CD4-positive, alpha-beta T cell treated with Interleukin-12 subunit alpha and Interleukin-12 subunit beta, for 1 hour (primary cell): ENCODE data around the gene ETHE1.
A peak's percentile ranks its signal among the peaks of the same experiment; 100 is the strongest.
"Not testable (repeated sequence)": the region's sequence is repeated elsewhere in the genome, so short reads cannot be mapped to it uniquely, and the experiment has no call there.

Source experiments
- DNase-seq: peaks from one replicate; pipeline ENCODE4 v3.0.0-alpha.2; 2020

ETHE1 gene

GRCh38 chr19:43551399-43552197 is 24.6 kb upstream of the ETHE1 start:
- no peak for DNase-seq

GRCh38 chr19:43548706-43549105 is 21.7 kb upstream of the ETHE1 start:
- DNase-seq, result no peak

- DNase-seq, result not testable (repeated sequence)
Observed at GRCh38 chr19:43547926-43548325, 20.9 kb upstream of the ETHE1 start.

DNA sequence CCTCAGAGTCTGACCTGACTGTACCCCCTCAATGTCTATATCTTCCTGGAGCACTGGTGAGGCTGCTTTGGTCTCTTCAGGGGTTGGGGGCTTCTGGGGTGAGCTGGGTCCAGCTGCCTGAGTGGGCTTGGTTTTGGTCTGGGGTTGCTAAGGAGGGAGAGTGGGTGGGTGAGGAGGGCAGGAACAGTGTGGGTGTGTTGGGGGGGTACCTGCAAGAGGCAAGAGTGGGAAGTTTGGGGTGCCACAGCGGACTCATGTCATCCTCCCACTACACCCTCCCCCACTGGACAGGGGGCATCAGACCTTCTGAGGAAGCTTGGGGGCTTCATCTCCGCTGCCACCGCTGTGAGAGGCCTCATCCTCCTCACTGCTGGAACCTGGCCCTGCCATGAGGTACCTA is 19.6 kb upstream of the ETHE1 start:
- no peak for DNase-seq

DNA sequence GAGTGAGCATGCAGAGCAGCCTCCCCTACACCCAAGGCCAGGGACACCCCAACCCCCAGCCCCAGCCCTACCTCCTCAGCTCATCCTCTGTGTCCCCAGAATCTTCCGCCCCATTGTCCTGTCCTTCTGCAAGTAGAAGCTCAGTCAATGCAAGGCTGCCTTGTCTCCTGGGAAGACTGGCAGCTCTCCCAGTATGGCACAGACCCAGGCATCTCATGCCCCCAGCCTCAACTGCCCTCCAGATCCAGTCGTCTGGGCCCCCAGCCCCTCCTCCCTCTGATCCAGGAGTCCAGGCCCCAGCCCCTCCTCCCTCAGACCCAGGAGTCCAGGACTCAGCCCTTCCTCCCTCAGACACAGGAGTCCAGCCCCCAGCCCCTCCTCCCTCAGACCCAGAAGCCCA is 19.0 kb upstream of the ETHE1 start:
- DNase-seq, result no peak

- DNase-seq, result no peak
Observed at GRCh38 chr19:43545276-43545675, 18.3 kb upstream of the ETHE1 start.

GRCh38 chr19:43544077-43544476 is 17.1 kb upstream of the ETHE1 start:
- DNase-seq, result no peak

DNA sequence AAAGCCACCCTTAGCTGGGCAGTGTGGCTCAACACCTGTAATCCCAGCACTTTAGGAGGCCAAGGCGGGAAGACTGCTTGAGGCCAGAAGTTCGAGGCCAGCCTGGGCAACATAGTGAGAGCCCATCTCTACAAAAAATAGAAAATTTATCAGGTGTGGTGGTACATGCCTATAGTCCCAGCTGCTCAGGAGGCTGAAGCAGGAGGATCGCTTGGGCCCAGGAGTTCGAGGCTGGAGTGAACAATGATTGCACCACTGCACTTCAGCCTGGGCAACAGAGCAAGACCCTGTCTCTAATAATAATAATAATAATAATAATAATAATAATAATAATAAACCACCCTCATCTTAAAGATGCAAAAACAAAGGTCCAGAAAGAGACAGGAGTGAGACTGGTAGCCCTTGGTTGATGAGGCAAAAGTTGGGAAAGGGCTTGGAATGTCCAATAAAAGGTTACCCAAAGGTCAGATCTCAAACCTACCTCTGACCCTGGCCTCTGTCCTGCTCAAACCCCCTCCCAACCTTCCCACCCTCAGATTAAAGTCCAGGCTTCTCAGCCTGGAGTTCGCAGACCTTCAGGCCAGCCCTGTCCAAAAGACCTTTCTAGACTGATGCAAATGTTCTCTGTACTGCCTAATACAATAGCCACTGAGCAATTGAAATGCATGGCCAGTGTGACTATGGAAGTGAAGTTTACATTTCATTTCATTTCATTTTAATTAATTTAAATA is 15.1 kb upstream of the ETHE1 start:
- DNase-seq, result no peak

- DNase-seq, result no peak
Observed at GRCh38 chr19:43540381-43540780, 13.4 kb upstream of the ETHE1 start.

DNA sequence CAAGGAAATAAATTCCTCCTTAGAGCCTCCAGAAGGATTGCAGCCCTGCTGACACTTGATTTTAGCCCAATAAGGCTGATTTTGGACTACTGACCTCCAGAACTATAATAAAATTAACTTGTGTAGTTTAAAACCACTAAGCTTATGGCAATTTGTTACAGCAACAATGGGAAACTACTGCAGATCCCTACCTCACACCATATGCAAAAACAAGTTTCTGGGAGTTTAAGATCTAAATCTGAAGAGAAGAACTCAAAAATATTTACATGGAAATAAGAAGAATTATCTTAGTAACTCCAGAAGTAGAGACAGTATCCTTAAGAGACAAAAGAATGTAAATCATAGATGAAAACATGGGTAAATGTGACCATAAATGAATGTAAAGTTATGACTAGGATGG is 11.9 kb upstream of the ETHE1 start:
- DNase-seq, result no peak

DNA sequence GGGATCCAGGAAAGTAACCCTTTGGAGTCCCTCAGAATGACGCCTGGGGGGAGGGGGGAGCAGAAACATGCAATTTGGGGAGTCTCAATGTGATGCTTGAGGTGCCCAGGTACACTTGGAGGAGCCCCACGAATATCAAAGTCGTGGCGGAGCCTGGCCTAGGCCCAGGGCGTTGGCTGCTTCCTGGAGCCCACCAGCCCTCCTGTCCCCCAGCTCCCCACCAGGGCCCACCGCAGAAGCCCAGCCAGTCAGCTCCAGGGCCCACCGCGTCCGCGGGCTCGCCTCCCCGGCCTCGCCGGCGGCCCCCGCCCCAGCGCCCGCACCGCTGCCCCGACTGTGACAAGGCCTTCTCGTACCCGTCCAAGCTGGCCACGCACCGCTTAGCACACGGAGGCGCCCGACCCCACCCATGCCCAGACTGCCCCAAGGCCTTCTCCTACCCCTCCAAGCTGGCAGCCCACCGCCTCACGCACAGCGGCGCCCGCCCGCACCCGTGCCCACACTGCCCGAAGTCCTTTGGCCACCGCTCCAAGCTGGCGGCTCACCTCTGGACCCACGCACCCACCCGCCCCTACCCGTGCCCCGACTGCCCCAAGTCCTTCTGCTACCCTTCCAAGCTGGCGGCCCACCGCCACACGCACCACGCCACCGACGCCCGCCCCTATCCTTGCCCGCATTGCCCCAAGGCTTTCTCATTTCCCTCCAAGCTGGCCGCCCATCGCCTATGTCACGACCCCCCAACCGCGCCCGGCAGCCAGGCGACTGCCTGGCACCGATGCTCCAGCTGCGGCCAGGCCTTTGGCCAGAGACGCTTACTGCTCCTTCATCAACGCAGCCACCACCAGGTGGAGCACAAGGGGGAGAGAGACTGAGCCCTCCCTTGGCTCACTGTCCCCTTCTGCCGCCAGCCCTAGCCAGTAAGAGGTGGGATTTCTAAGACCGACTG is 8.1 kb upstream of the ETHE1 start:
- DNase-seq, result peak; percentile 28

GRCh38 chr19:43534305-43534815 is 7.4 kb upstream of the ETHE1 start:
- no peak for DNase-seq

GRCh38 chr19:43533546-43534304 is 6.7 kb upstream of the ETHE1 start:
- DNase-seq, result peak; percentile 95

GRCh38 chr19:43532962-43533545 is 6.1 kb upstream of the ETHE1 start, which contains the start of gene ZNF575:
ZNF575 (plus strand) TSS chr19:43533188; CDS start chr19:43534423, 1,235 bp downstream.
- DNase-seq, result peak; percentile 86

- no peak for DNase-seq
Observed at GRCh38 chr19:43532571-43532961, 5.6 kb upstream of the ETHE1 start.

DNA sequence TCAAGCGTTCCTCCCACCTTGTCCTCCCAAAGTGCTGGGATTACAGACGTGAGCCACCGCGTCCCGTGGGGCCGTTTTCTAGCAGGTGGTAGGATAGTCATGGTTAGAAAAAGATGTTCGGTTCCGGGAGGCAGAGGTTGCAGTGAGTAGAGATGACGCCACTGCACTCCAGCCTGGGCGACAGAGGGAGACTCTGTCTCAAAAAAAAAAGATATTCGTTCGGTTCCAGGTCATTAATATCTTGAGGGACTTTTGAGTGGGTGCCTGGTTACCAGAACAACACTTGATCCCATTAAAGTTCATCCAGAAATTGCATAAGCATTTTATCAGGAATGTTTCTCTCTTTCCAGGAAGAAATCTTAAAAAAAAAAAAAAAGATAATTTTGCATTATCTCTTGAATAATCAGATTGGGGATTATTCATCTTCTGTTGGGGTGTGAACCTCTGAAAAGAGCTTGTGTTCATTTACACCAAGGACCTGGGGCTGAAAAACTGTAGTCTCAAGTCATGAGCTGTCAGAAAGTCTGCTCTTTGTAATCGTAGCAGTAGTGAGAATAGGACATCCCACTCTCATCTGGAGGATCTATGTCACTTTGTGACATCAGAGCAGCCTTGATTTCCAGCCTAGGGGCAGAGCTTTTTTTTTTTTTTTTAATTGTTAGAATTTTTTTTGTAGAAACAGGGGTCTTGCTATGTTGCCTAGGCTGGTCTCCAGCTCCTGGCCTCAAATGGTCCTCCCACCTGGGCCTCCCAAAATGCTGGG is 1.0 kb upstream of the ETHE1 start:
- DNase-seq, result no peak

GRCh38 chr19:43525836-43526771 is 897 bp downstream of the ETHE1 start:
- no peak for DNase-seq

DNA sequence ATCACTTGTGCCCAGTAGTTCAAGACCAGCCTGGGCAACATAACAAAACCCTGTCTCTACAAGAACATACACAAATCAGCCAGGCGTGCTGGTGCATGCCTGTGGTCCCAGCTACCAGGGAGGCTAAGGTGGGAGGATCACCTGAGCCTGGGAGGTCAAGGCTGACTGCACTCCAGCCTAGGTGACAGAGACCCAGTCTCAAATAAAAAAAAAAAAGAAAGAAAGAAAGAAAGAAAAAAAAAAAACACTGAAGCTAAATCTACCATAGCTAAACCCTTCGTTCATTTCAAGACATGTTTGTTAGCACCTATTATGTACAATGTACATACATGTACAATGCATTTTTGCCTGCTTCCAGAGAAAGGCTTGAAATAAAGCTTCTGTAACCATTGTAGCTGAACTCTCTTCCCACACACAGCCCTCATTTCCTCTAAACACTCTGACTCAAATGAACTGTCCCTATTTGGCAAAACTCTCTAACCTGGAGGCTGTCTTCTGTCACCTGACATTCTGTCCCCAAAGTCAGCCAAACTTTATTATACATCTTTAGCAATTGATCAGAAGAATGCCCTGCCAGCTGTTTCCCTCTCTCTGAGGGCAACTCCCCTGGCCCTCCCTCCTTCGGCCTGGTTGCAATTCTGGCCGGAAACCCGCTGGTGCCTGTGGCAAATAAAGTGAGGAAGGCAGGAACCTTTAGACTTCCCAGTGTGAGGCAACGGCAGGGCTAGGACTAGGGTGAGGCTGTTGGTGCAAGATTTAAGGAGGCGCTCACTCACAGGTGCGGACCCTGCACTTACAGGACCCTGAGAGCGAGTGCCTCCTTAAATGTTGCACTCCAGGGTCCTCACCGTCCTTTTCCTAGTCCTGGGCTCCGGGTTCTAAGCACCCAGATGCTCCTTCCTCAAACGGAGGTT is 1.8 kb downstream of the ETHE1 start:
- peak; percentile 44 for DNase-seq

DNA sequence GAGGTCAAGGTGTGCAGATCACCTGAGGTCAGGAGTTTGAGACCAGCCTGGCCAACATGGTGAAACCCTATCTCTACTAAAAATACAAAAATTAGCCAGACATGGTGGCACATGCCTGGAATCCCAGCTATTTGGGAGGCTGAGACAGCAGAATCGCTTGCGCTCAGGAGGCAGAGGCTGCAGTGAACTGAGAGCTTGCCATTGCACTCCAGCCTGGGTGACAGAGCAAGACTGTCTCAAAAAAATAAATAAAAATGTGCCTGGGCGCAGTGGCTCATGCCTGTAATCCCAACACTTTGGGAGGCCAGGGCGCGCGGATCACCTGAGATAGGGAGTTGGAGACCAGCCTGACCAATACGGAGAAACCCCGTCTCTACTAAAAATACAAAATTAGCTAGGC is 3.3 kb downstream of the ETHE1 start:
- not testable (repeated sequence) for DNase-seq
